Activated naive CD8-positive, alpha-beta T cell treated with anti-CD3 and anti-CD28 coated beads for 36 hours (primary cell): ENCODE results near the gene POLR2E. TPM values are rescaled to one million over a fixed set of nuclear protein-coding genes. Genes with fewer than 3 reads are reported as not detected.

Experiments used
- DNase-seq: peaks from one replicate; pipeline ENCODE4 v3.0.0; 2021
- H3K27ac Mint-ChIP-seq: one replicate; pipeline ENCODE4 v1.8.0; 2022; ENCODE audit warnings: mild to moderate bottlenecking, moderate library complexity, mixed read lengths
- H3K27me3 Mint-ChIP-seq: one replicate; pipeline ENCODE4 v1.8.0; 2022; ENCODE audit warnings: mild to moderate bottlenecking, mixed read lengths
- H3K36me3 Mint-ChIP-seq: one replicate; pipeline ENCODE4 v1.8.0; 2021; ENCODE audit warnings: mild to moderate bottlenecking, mixed read lengths
- H3K4me1 Mint-ChIP-seq: one replicate; pipeline ENCODE4 v1.8.0; 2021; ENCODE audit warnings: mixed read lengths
- H3K4me3 Mint-ChIP-seq: one replicate; pipeline ENCODE4 v1.8.0; 2022; ENCODE audit warnings: mild to moderate bottlenecking, moderate library complexity, mixed read lengths
- H3K9me3 Mint-ChIP-seq: one replicate; pipeline ENCODE4 v1.8.0; 2022; ENCODE audit warnings: mixed read lengths
- total RNA-seq, 2 experiments: library from RNA; stranded (reverse); gene quantifications; one replicate each; pipeline ENCODE4 v1.2.3, GENCODE V29; 2021

Gene POLR2E
- total RNA-seq, 2 experiments from 2014 or later: 290 to 291 TPM

- no peak overlapping the region for H3K27ac Mint-ChIP-seq
These were observed 43.4 kb downstream of the POLR2E start for GRCh38 chr19:1051791-1052190.

GRCh38 chr19:1050989-1051788 lies 44.0 kb downstream of the POLR2E start:
- no peaks in the 10 kb centered on the region for H3K27me3 Mint-ChIP-seq
- peaks cover 2% of the 10 kb centered on the region for H3K9me3 Mint-ChIP-seq
- H3K27ac Mint-ChIP-seq: no peak overlapping the region
- H3K4me1 Mint-ChIP-seq: no peaks in the 10 kb centered on the region
- no peak for DNase-seq
- H3K36me3 Mint-ChIP-seq: peaks cover 12% of the 10 kb centered on the region
- H3K4me3 Mint-ChIP-seq: no peak overlapping the region

More at GRCh38 chr19:1051791-1052190, 43.4 kb downstream of the POLR2E start:
- no peak for DNase-seq
- no peaks in the 10 kb centered on the region for H3K4me1 Mint-ChIP-seq
- H3K27me3 Mint-ChIP-seq: no peaks in the 10 kb centered on the region
- H3K9me3 Mint-ChIP-seq: peaks cover 8% of the 10 kb centered on the region
- peaks cover 18% of the 10 kb centered on the region for H3K36me3 Mint-ChIP-seq
- H3K4me3 Mint-ChIP-seq: no peak overlapping the region

- H3K4me1 Mint-ChIP-seq: no peaks in the 10 kb centered on the region
- DNase-seq: no peak
- no peak overlapping the region for H3K4me3 Mint-ChIP-seq
- H3K9me3 Mint-ChIP-seq: peaks cover 1% of the 10 kb centered on the region
- H3K36me3 Mint-ChIP-seq: peaks cover 5% of the 10 kb centered on the region
- H3K27me3 Mint-ChIP-seq: no peaks in the 10 kb centered on the region
- no peak overlapping the region for H3K27ac Mint-ChIP-seq
These were observed 45.4 kb downstream of the POLR2E start for GRCh38 chr19:1049800-1050199.

DNA sequence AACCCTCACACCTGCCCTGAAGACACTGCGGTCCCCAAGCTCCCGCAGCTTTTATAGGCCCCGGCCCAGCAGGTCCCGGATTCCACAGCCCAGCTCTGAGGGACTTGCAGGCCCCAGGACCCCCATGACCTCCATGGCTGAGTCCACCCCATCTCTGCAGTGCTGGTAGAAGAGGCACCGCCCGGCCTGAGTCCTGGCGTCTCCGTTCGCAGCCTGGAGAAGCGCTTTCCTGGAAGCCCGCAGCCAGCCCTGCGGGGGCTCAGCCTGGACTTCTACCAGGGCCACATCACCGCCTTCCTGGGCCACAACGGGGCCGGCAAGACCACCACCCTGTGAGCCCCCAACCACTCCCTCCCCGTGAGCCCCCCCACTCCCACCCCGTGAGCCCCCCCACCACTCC lies 46.1 kb downstream of the POLR2E start:
- Mint-ChIP-seq H3K9me3 (peaks cover 1% of the 10 kb centered on the region), H3K27me3 (no peaks in the 10 kb centered on the region), H3K36me3 (peaks cover 5% of the 10 kb centered on the region), H3K4me3 (no peak overlapping the region), H3K4me1 (no peaks in the 10 kb centered on the region), H3K27ac (no peak overlapping the region)
- no peak for DNase-seq

- no peak overlapping the region for H3K27ac Mint-ChIP-seq
- peaks cover 1% of the 10 kb centered on the region for H3K9me3 Mint-ChIP-seq
- no peaks in the 10 kb centered on the region for H3K27me3 Mint-ChIP-seq
- no peaks in the 10 kb centered on the region for H3K4me1 Mint-ChIP-seq
- peaks cover 5% of the 10 kb centered on the region for H3K36me3 Mint-ChIP-seq
- H3K4me3 Mint-ChIP-seq: no peak overlapping the region
- DNase-seq: no peak
These were observed 47.5 kb downstream of the POLR2E start for GRCh38 chr19:1047696-1048147.

GRCh38 chr19:1046836-1047695 lies 48.1 kb downstream of the POLR2E start:
- Mint-ChIP-seq H3K36me3 (peaks cover 5% of the 10 kb centered on the region), H3K4me1 (no peaks in the 10 kb centered on the region), H3K27ac (no peak overlapping the region), H3K4me3 (no peak overlapping the region), H3K27me3 (no peaks in the 10 kb centered on the region), H3K9me3 (peaks cover 1% of the 10 kb centered on the region)
- no peak for DNase-seq

DNA sequence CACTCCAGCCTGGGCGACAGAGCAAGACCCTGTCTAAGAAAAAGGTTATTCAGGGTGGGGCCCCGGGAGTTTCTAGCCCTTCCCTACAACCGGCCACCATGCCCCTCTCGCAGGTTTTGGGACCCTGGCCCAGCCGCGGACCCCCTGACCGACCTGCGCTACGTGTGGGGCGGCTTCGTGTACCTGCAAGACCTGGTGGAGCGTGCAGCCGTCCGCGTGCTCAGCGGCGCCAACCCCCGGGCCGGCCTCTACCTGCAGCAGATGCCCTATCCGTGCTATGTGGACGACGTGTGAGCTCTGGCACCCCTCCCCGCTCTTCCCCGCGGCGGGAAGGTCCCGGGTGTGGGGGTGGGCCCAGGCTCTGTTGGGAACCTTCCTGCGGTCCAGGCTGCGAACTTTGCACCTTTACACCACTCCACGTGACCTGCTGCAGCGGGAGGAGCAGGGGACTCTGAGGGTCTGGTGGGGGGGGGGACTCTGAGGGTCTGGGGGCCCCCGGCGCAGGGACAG lies 49.0 kb downstream of the POLR2E start:
- peaks cover 3% of the 10 kb centered on the region for H3K36me3 Mint-ChIP-seq
- no peak overlapping the region for H3K4me3 Mint-ChIP-seq
- no peak for DNase-seq
- no peaks in the 10 kb centered on the region for H3K27me3 Mint-ChIP-seq
- no peak overlapping the region for H3K27ac Mint-ChIP-seq
- H3K4me1 Mint-ChIP-seq: peaks cover 5% of the 10 kb centered on the region
- H3K9me3 Mint-ChIP-seq: peaks cover 1% of the 10 kb centered on the region

GRCh38 chr19:1045247-1045603 lies 50.0 kb downstream of the POLR2E start:
- H3K9me3 Mint-ChIP-seq: peaks cover 1% of the 10 kb centered on the region
- no peak overlapping the region for H3K4me3 Mint-ChIP-seq
- peak; percentile 84 for DNase-seq
- H3K27ac Mint-ChIP-seq: no peak overlapping the region
- H3K4me1 Mint-ChIP-seq: peaks cover 15% of the 10 kb centered on the region
- H3K36me3 Mint-ChIP-seq: peaks cover 3% of the 10 kb centered on the region
- H3K27me3 Mint-ChIP-seq: no peaks in the 10 kb centered on the region

GRCh38 chr19:1042689-1043511 lies 52.3 kb downstream of the POLR2E start:
- Mint-ChIP-seq H3K27ac (no peak overlapping the region), H3K4me1 (peaks cover 36% of the 10 kb centered on the region), H3K9me3 (peaks cover 1% of the 10 kb centered on the region), H3K27me3 (no peaks in the 10 kb centered on the region), H3K4me3 (no peak overlapping the region), H3K36me3 (peaks cover 6% of the 10 kb centered on the region)
- DNase-seq: no peak

GRCh38 chr19:1041835-1042685 lies 53.1 kb downstream of the POLR2E start:
- no peak for DNase-seq
- H3K9me3 Mint-ChIP-seq: peaks cover 1% of the 10 kb centered on the region
- H3K27ac Mint-ChIP-seq: no peak overlapping the region
- no peak overlapping the region for H3K4me3 Mint-ChIP-seq
- peaks cover 42% of the 10 kb centered on the region for H3K4me1 Mint-ChIP-seq
- peaks cover 10% of the 10 kb centered on the region for H3K36me3 Mint-ChIP-seq
- H3K27me3 Mint-ChIP-seq: no peaks in the 10 kb centered on the region

DNA sequence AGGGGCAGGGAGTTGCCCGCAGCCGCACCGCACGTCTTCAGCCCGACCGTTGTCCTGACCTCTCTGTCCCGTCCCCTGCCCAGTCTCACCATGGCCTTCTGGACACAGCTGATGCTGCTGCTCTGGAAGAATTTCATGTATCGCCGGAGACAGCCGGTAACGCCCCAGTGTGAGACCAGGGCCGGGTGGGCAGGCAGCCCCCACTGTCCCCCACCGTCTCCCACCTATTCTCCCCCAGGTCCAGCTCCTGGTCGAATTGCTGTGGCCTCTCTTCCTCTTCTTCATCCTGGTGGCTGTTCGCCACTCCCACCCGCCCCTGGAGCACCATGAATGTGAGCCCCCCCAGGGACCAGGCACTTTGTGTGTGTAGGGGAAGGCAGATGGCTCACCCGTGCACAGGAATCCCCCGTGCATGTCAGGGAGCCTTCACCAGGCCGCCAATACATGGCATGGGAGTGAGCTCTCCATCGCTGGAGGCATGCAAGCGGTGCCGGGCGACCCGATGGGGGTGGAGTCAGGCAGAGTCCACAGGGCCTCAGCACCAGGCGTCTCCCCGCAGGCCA lies 53.8 kb downstream of the POLR2E start:
- no peak overlapping the region for H3K27ac Mint-ChIP-seq
- peaks cover 1% of the 10 kb centered on the region for H3K9me3 Mint-ChIP-seq
- H3K36me3 Mint-ChIP-seq: peaks cover 16% of the 10 kb centered on the region
- H3K27me3 Mint-ChIP-seq: no peaks in the 10 kb centered on the region
- H3K4me3 Mint-ChIP-seq: peak overlapping the region; percentile 88
- DNase-seq: no peak
- H3K4me1 Mint-ChIP-seq: peaks cover 44% of the 10 kb centered on the region

GRCh38 chr19:1040476-1041271 lies 54.5 kb downstream of the POLR2E start:
- H3K9me3 Mint-ChIP-seq: peaks cover 1% of the 10 kb centered on the region
- H3K36me3 Mint-ChIP-seq: peaks cover 22% of the 10 kb centered on the region
- H3K27ac Mint-ChIP-seq: peak overlapping the region; percentile 77
- H3K27me3 Mint-ChIP-seq: no peaks in the 10 kb centered on the region
- H3K4me3 Mint-ChIP-seq: peak overlapping the region; percentile 88
- H3K4me1 Mint-ChIP-seq: peaks cover 45% of the 10 kb centered on the region
- peak; percentile 89 for DNase-seq
